Effector memory CD4-positive, alpha-beta T cell (primary cell): ENCODE data around the gene HDAC7.
A peak's percentile ranks its signal among the peaks of the same experiment; 100 is the strongest.

Experiments
- DNase-seq, 3 donors: peaks; one replicate each; pipeline ENCODE4 v3.0.0-alpha.2; 2020
- H3K27ac ChIP-seq: 2 replicates; pipeline ENCODE4 v1.7.0; 2013; ENCODE audit warnings: mild to moderate bottlenecking, low read length, moderate library complexity; ENCODE audit not compliant: insufficient read depth, poor library complexity, severe bottlenecking
- H3K27me3 ChIP-seq: replicated peaks from 2 replicates; pipeline ENCODE4 v1.7.0; 2013; ENCODE audit warnings: mild to moderate bottlenecking, low read length; ENCODE audit not compliant: insufficient read depth, control insufficient read depth, poor library complexity, severe bottlenecking
- H3K36me3 ChIP-seq: 2 replicates; pipeline ENCODE4 v1.7.0; 2013; ENCODE audit warnings: mild to moderate bottlenecking, low read length, moderate library complexity; ENCODE audit not compliant: control insufficient read depth, insufficient read depth
- H3K4me1 ChIP-seq: 2 replicates; pipeline ENCODE4 v1.7.0; 2013; ENCODE audit warnings: low read length, mild to moderate bottlenecking; ENCODE audit not compliant: control insufficient read depth, insufficient read depth, poor library complexity, severe bottlenecking
- H3K4me3 ChIP-seq: 2 replicates; pipeline ENCODE4 v1.7.0; 2013; ENCODE audit warnings: low read length, low read depth, mild to moderate bottlenecking; ENCODE audit not compliant: insufficient read depth, poor library complexity, severe bottlenecking
- H3K9me3 ChIP-seq: 2 replicates; pipeline ENCODE4 v1.7.0; 2013; ENCODE audit warnings: mild to moderate bottlenecking, low read length, moderate library complexity; ENCODE audit not compliant: control insufficient read depth

HDAC7 gene

DNA sequence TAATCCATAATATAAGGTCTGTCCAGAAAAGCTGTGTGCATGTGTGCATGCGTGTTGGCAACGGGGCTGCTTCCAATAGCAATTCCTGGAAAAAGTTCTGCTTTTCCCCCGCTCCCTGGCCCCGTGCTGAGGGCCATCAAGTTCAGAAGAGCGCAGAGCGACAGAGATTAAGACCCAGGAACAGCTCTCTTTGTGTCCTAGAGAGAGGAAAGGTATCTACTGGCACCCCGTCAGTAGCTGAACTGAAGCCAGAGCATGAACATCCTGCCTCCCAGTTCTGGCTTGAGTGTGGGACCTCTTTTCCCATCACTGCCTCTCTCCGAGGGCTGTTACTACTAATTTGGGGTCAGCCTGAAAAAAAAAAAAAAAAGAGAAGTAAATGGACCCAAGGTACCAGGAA lies 15.5 kb downstream of the HDAC7 start:
- Histone ChIP-seq H3K27me3 (no peaks in the 10 kb centered on the region), H3K27ac (no peak overlapping the region), H3K4me1 (peaks cover 74% of the 10 kb centered on the region), H3K4me3 (no peak overlapping the region), H3K36me3 (peaks cover 18% of the 10 kb centered on the region), H3K9me3 (no peaks in the 10 kb centered on the region)
- DNase-seq, result no peak

DNA sequence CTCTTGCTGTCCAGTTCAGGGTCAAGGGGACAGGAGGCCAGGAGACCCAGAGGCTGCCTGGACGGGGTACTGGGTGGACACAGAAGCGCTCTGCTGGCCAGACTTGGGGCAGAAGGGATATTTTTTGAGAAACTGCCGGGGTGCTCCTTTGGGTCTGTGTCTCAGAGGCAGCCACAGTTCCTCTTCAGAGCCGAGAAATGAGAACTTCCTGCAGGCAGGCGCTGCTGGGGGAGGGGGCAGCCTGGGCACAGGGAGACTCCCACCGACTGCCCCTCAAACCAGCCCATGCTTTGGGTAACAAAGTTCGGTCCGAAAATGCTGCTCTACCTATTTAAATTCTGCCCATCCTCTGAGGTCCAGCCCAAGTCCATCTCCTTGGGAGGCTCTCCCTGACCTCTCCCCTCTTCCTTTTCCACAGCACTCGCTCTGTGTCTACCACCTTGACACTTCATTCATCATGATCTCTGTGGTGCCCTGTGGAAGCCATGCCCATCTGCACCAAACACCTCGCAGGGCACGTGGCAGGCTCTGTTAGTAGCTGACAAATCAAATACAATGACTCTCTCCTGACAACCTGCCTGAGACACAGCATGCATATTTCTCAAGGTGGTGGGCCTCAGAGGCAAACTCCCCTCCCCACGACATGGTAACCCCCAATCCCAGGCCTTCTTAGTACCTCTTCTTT lies 16.4 kb downstream of the HDAC7 start:
- no peaks in the 10 kb centered on the region for H3K27me3 ChIP-seq
- peak overlapping the region; percentile 14 for H3K4me3 ChIP-seq
- peaks cover 25% of the 10 kb centered on the region for H3K36me3 ChIP-seq
- no peak for DNase-seq
- no peaks in the 10 kb centered on the region for H3K9me3 ChIP-seq
- H3K27ac ChIP-seq, result peak overlapping the region; percentile 48
- H3K4me1 ChIP-seq, result peaks cover 66% of the 10 kb centered on the region

DNA sequence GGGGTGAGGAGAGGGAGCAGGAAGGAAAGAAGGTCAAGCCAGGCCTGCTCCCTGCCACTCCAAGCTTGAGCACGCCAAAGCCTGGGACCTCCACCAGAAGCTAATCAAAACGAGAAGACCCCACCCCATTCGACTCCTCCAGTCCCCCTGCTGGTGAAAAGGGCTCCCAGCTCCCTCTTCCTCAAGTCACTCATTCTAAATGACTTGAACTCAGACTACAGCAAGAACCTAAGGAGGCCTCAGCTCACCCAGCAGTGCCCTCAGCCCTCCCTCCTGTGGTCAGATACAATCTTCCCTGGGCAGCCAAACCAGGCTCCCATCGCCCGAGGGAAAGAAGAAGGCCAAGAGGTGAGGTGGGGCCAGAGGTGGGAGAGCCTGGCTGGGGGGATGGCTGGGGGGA lies 17.4 kb downstream of the HDAC7 start:
- Histone ChIP-seq H3K36me3 (peaks cover 35% of the 10 kb centered on the region), H3K4me3 (no peak overlapping the region)

DNA sequence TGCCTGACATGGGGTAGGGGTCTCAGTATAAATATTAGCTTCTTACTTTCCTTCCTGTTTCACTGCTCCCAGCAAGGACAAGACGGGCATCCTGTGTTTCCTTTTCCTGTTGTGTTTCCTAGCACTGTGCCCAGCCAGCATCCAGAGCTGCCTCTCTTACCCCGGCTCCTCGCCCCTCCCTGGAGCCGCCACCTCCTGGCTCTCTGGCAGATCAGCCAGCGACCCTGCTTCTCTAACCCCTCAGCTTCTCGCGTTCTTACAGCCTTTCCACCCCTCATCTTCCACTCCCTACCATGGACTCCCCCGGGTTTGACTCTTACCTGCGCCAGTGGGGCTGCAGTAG lies 17.8 kb downstream of the HDAC7 start:
- Histone ChIP-seq H3K4me1 (peaks cover 51% of the 10 kb centered on the region), H3K9me3 (no peaks in the 10 kb centered on the region), H3K4me3 (no peak overlapping the region), H3K27me3 (no peaks in the 10 kb centered on the region), H3K36me3 (peaks cover 37% of the 10 kb centered on the region), H3K27ac (no peak overlapping the region)
- no peak for DNase-seq

More for the DNA sequence above, 17.4 kb downstream of the HDAC7 start:
- H3K4me1 ChIP-seq, result peaks cover 56% of the 10 kb centered on the region
- peak overlapping the region; percentile 48 for H3K27ac ChIP-seq
- no peaks in the 10 kb centered on the region for H3K27me3 ChIP-seq
- no peak for DNase-seq
- H3K9me3 ChIP-seq, result no peaks in the 10 kb centered on the region

DNA sequence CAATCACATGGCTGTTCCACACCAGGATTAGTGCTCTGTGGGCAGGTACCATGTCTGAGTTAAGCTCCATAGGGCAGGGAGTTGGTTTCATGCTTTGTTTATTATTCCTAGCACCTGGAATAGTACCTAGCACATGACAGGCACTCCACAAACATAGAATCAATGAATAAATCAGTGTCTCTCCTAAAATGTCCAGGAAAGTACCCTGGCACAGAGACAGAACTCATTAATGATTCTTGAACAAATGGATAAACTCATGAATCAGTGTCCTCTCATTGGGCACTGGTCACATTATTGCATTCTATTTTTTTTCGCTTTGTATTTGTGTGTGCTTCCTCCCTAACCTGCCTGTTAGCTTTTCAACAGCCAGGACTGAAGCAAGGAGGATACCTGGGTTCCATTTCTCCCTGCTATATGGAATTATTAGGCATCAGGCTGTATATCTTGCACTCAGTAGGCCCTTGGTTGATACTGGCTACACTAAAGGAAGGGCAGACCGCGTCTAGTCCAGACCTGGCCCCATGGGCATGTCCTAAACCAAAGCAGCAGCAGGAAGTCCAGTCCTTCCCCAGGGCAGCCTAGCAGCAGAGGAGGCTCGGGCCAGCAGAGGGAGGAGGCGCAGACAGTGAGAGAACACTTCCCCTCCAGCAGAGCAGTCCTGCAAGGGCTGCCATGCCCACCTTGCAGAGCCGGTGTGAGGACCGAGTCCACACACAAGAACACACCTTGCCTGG lies 18.4 kb downstream of the HDAC7 start:
- H3K27me3 ChIP-seq, result no peaks in the 10 kb centered on the region
- no peaks in the 10 kb centered on the region for H3K9me3 ChIP-seq
- no peak for DNase-seq
- peaks cover 42% of the 10 kb centered on the region for H3K36me3 ChIP-seq
- H3K27ac ChIP-seq, result no peak overlapping the region
- no peak overlapping the region for H3K4me3 ChIP-seq
- H3K4me1 ChIP-seq, result peaks cover 48% of the 10 kb centered on the region

DNA sequence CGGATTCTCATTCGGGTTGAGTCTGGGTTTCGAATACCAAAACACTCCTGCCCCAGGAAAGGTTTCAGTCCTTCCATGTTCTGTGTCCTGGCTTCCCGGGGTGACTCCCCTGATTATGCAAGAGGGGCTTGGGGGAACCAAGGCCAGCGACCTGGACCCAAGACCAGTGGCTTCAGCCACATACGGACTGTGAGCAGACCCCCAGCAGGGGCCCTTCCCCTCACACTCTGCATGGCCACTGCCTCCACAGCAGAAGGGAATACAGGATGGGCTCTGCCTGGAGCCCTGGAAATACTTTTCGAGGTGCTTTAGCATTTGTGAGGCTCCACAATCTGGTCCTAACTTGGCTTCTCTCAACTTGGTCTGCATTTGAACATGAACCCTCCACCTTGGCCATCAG lies 19.1 kb downstream of the HDAC7 start:
- Histone ChIP-seq H3K27me3 (no peaks in the 10 kb centered on the region), H3K27ac (no peak overlapping the region), H3K9me3 (no peaks in the 10 kb centered on the region), H3K4me1 (peaks cover 40% of the 10 kb centered on the region), H3K36me3 (peaks cover 47% of the 10 kb centered on the region), H3K4me3 (no peak overlapping the region)
- no peak for DNase-seq

DNA sequence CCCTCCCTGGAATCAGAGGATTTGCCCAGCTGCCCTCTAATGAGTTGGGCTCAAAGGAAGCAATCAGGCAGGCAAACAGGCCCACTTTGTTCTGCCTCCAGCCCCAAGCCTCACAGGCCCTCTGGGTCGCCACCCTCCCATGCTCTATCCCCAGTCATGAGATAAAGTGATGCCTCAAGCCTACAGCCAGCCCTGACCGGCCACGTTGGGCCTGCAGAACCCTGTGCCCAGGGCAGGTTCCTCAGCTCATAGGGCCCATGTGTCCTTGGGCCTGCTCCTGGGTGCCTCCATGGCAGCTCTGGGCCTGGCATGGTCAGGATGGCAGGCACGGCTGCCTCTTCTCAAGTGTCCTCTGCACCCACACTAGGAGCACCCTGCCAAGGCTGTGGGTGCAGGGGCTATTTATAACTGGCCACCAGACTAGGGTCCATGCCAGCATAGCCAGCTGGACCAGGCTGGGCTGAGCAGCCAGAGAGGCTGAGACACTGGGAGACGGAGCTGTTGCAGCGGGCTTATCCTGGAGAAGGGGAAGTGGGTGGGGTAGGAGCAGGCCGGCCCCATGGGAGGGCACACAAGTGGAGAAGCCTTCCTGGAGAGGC lies 20.2 kb downstream of the HDAC7 start:
- no peaks in the 10 kb centered on the region for H3K27me3 ChIP-seq
- H3K36me3 ChIP-seq, result peaks cover 53% of the 10 kb centered on the region
- H3K27ac ChIP-seq, result peak overlapping the region; percentile 33
- H3K9me3 ChIP-seq, result no peaks in the 10 kb centered on the region
- H3K4me1 ChIP-seq, result peaks cover 30% of the 10 kb centered on the region
- no peak for DNase-seq
- no peak overlapping the region for H3K4me3 ChIP-seq

DNA sequence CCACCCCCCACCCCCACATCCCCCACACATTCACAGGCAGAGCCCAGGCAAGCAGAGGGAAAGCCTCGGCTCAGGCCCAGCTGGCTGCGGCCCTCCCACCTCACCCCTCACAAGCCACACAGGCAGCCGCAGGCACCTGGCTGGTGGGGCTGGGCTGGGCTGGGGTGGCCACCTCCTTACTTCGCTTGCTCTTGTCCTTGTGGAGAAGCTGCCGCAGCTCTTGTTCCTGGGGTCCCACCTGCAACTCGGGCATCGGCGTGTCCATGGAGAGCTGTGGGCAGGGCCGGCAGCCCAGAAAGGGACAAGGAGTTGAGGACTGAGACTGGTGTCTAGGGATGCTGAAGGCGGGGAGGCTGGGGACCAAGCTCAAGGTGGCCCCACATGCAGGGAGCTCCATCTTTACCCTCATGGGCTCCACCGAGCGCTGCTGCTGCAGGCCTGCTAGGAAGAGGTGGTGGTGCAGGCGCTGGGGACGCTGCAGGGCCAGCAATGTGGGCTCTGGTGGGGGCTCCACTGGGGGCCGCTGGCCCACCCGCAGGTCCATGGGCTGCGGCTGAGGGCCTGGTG lies 21.2 kb downstream of the HDAC7 start:
- Histone ChIP-seq H3K4me3 (no peak overlapping the region), H3K27me3 (no peaks in the 10 kb centered on the region), H3K27ac (no peak overlapping the region), H3K9me3 (no peaks in the 10 kb centered on the region), H3K4me1 (peaks cover 20% of the 10 kb centered on the region), H3K36me3 (peaks cover 57% of the 10 kb centered on the region)
- DNase-seq, result no peak

DNA sequence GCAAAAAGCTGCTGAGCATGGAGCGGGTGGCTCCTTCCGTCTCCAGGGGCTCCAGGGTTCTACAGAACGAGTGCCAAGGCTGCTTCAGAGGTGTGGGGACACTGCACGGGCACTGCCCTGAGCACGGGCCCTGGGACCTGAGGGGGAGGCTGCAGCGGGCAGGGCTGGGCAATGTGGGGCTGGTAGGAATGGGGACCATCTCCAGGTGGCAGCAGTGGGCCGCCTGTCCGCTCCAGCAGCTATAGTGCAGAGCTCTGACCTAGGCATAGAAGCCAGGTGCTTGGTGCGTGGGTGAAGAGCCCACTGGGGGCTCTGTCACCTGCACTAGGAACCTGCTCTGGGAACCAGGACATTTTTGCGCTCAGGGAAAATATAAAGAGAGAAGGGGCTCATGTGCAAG lies 22.3 kb downstream of the HDAC7 start:
- H3K36me3 ChIP-seq, result peaks cover 66% of the 10 kb centered on the region
- no peaks in the 10 kb centered on the region for H3K9me3 ChIP-seq
- H3K4me3 ChIP-seq, result no peak overlapping the region
- peaks cover 10% of the 10 kb centered on the region for H3K4me1 ChIP-seq
- DNase-seq, result no peak
- no peak overlapping the region for H3K27ac ChIP-seq
- no peaks in the 10 kb centered on the region for H3K27me3 ChIP-seq
